ENCODE results near the gene GID8. TPM values are rescaled to one million over a fixed set of nuclear protein-coding genes. Genes with fewer than 3 reads are reported as not detected.

The GID8 gene
- total RNA-seq, 1 donor from 2014 or later: 19.3 TPM

DNA sequence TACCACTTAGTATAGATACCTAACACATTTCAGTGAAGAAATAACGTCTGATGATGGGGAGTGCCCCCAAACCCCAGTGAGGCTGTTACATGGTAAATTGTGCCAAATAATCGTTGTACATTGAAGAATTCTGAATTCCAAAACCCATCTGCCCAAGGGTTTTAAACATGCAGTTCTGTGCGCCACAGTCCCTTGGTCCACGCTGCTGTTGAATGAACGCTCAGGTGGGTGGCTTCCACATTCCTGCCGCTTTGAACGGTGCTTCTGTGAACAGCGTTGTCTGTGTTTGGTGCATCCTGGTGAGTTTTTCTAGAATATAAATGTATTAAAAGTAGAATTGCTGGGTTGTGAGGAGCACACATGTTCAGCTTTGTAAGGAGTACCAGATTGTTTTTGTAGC lies 2.9 kb downstream of the GID8 start:
- ATAC-seq: no peak
- no peak for DNase-seq (ENCODE audit: low spot score)

DNA sequence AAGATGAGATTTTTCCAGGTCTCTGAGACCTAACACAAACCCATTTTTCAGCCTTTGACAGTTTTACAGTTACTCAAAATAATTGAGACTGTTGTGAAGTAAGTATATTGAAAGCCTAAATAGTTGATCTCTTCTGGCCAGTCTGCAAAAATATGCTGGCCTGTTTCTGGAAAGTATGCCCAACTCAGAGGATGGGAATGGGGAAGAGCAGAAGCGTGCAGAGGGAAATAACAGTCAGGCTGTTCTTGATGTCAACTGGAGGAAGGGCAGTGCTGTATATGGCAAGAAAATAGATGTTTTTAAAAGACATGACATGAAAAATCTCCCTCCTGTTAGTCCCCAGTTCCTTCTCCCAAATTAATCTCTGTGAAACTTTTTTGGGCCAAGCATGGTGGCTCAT lies 3.8 kb downstream of the GID8 start:
- no peak for ATAC-seq
- DNase-seq (ENCODE audit: low spot score): no peak

DNA sequence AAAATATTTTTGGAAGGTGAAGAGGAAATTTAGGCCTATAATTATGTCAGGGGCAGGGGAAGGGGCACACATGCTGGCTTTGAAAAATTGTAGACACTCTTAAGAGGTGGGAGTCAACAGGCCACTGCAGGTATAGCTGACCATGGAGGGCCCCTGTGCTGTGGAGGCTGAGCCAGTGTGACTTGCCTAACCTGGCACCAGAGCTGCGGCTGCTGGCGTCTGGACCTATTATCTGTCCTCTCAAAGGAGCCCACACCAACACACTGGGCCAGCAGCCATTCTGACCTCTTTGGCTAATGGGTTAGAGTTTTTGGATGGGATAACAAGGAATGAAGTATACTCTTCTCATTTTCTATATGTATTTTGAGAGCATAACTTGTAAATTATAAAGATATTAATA lies 4.5 kb downstream of the GID8 start:
- ATAC-seq (no peak), DNase-seq (ENCODE audit: low spot score) (no peak)

DNA sequence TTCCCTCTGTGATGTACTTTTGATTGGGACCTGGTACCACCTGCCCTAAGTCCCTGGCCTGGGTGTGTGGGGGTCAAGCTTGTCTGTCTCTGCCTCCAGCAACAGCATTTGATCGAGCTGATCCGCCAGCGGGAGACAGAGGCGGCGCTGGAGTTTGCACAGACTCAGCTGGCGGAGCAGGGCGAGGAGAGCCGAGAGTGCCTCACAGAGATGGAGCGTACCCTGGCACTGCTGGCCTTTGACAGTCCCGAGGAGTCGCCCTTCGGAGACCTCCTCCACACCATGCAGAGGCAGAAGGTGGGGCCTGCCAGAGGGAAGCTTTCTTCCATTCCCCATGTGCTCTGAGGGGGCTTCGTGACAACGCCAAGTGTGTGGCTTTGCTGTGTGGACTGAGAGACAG lies 5.4 kb downstream of the GID8 start:
- no peak for DNase-seq (ENCODE audit: low spot score)
- no peak for ATAC-seq

DNA sequence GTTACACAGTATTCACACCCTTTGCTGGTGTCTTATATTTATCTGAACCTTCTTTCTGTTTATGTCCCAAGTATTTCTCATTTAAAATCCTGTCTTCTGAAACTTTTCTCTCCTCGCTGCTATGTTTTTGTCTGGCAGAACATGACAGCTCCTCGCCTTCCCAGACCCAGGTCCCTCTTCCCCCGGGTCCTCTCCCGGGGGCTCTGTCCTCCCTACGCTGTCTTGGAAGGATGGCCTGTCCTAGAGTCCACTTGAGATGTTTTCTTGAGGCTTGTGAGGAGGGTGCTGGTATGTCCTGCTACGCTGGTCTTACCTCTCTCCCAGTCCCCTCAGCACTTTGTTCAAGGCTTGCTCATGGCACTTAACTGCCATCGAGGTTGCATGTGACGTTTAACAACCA lies 6.2 kb downstream of the GID8 start:
- ATAC-seq (no peak), DNase-seq (ENCODE audit: low spot score) (no peak)

DNA sequence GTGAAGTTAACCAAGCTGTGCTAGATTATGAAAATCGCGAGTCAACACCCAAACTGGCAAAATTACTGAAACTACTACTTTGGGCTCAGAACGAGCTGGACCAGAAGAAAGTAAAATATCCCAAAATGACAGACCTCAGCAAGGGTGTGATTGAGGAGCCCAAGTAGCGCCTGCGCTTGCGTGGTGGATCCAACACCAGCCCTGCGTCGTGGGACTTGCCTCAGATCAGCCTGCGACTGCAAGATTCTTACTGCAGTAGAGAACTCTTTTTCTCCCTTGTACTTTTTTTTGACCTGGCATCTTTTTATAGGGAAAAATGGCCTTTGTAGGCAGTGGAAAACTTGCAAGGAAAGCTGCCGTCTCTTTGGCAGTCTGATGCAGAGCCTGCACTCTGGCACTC lies 6.8 kb downstream of the GID8 start:
- DNase-seq (ENCODE audit: low spot score) (no peak), ATAC-seq (no peak)

DNA sequence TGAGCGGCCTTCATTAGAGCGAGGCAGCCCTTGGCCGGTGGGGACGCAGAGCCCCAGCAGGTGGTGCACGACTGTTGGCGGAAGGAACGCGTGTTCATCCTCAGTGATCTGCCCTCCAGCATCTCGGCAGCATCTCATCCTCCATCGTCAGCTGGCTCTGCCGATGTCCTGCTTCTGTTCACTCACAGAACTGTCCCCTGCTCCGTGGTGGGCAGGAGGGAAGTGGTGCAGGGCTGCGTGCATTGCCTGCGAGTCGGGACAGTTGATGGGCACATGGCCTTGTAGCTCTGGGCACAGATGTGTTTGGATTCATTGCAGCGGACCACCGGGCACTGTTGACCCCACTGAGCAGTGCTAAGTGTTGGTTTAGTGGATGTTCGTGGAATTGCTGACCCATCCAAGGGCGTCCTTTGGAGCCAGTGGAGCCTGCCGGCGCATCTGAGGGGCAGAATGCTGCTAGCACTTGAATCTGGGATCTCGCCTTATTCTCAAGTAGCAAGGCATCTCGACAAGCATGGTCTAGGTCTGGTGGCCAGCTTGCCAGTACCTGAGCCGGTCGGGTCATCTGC lies 7.9 kb downstream of the GID8 start:
- ATAC-seq: no peak
- DNase-seq (ENCODE audit: low spot score): no peak

DNA sequence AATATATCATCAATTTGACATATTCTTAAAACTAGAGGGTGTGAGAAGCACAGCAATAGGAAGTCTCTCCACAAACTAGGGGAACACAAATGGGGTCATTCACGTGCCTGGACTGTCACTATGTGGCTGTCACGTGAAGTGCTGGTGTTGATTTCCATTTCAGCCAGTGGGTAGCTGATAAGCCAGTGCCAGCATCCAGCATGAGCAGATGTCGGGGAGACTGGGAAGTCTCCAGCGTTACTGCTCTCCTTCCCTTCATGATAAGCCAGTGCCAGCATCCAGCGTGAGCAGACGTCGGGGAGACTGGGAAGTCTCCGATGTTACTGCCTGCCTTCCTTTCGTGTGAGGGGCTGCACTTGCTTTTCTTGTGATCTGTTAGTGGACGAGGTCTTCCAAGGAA lies 9.0 kb downstream of the GID8 start:
- peak; percentile 78 for ATAC-seq
- peak; percentile 72 for DNase-seq (ENCODE audit: low spot score)

DNA sequence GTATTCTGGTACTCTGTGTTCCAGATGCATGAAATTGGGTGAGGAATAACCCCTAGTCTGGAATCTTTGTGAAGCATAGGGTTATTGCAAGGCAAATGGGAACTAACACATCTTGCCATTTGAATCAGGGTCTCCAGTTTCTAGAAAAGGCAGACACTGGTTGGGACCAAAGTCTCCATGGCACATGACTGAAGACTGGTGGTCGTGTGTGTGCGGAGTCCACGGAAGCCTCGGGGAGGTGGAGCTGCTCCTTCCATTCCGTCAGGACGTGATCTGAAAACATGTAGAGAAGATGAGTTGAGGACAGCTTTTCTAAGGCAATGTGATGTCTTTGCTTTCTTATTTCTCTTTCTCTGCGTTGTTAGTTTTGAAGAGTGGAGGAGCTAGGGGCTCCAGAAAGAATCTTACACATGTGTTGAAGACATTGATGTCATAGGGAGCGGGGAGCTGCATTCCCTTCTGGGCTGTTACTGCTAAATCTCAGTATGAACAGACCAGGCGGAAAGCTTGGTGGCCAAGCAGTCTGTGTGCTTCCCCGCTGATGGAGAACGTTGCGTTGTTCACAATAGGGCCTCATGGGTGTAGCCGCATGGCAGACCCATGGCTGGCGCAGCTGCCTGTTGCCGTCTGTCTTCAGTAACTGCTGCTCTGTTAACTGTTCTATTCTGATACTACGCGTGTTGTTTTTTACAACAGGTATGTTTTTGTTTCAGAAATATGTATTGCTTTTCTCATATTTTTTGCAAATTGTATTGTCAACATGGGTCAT lies 9.8 kb downstream of the GID8 start:
- ATAC-seq (no peak), DNase-seq (ENCODE audit: low spot score) (no peak)

DNA sequence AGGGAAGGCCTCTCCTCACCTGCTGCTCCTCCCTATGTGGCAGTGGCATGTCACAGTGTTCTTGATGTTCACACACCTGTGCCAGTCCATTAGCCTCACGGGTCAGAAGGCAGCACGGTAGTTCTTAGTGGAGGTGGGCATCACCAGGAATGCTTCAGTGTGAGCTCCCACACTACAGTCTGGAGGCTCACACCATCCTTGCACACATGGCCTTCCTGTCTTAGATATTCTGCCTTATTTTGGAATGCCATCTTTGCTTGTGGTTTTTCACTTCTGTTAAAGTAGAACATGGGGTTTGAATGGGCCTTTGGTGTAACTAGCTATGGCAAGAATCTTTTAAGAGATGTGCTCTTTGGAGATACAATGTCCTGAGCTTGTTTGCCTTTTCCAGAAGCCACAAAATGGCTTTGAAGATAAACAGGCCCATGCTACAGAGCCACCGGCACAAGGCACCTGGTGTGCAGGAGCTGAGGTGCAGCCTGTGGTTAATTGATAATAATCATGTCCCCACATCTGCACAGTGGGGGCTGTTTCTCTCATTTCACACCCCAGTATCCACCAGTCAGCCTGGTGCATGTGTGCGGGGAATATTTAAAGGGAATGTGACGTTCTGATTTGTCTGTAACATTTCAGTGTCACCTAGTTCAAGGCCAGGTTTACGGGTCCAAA lies 11.3 kb downstream of the GID8 start:
- no peak for DNase-seq (ENCODE audit: low spot score)
- no peak for ATAC-seq

DNA sequence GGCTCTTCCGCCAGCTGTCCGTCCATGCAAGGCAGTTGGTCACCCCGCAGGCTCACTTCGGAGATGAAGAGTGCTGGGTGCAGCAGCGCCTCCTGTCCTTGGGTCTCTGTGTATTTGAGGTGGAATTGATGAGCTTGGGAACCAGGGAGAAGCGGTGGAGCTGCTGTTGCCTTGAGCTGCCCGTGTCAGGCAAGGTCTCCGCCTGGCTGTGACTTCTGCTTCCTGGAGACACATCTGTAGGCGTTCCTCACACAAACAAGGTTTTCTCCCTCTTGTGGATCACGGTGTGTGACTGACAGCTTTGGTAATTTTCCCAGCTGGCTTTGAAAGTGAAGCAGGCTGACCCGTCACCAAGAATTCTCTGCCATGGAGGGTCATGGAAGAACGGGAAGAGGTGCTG lies 12.0 kb downstream of the GID8 start:
- DNase-seq (ENCODE audit: low spot score): no peak

DNA sequence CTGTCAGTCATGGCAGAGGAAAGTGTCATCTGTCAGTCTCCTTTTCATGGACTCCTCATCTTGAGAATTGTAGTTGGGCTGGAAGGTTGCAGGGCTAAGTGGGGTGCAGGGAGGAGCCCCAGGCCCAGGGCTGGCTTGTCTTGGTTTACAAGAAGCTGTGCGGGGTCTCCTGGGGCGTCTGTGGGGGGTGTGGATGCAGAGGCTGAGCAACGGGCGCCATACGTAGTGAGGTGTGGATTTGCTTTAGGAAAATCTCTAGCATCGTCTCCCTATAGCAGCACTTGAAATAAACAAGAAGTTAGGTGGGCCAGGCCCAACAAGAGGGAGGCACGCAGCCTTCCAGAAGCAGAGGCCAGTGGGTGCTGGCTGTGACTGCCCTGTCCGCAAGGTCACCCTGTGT lies 12.8 kb downstream of the GID8 start:
- no peak for ATAC-seq
- no peak for DNase-seq (ENCODE audit: low spot score)

More for the DNA sequence above, 12.0 kb downstream of the GID8 start:
- no peak for ATAC-seq

DNA sequence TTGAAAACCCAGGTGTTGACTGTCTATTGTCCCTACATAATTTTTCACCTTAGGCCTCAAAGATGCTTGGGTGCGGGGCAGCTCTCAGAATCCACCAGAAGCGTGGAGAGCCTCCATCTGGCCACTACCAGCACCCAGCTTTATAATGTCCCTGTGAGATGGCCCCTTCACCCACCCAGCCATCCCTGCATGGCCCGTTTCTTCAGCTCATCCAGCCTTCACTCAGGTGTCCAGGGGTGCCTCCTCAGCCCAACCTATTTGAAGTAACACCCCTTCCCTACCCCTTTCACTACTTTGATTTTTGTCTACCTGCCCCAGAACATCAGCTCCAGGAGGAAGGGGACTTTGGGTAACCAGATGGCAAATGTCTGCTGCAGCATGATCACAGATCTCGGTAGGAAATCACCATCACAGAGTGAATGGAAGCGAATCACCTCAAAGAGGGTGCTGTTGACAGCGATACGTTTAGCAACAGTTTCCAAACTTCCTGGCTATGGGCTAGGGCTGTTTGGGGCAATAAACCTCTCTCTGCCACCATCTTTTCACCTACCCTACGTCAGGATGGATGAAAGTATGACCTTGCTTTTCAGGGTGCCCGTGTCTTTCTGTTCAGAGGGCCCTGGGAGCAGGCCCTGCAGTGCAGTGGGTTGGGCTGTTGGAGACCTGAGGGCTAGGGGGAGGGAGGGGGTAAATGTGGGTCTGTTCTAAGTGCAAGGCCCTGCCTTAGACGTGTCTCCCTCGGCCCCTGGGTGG lies 13.4 kb downstream of the GID8 start:
- ATAC-seq (no peak), DNase-seq (ENCODE audit: low spot score) (no peak)

DNA sequence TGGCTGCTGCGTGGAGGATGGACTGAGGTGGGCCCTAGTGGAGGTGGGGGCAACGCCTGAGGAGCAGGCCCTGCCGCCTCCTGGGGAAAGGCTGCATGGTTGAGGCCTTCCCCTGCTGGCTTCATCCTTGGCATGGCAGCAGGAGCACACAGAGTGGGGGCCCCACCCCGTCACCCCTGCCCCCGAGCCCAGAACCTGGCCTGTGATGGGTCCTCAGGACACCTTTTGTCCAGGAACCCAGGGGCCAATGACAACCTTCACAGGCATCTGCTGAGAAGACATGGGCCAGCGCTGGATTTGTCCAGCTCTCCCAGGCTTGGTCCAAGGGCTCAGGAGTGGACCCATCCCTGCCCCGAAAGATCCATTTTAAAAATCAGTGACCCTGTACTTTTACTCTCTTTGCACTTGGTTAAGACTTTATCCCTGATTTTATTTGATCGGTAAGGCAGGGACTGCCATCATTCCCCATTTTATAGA lies 14.0 kb downstream of the GID8 start:
- DNase-seq (ENCODE audit: low spot score): no peak
- ATAC-seq: no peak

DNA sequence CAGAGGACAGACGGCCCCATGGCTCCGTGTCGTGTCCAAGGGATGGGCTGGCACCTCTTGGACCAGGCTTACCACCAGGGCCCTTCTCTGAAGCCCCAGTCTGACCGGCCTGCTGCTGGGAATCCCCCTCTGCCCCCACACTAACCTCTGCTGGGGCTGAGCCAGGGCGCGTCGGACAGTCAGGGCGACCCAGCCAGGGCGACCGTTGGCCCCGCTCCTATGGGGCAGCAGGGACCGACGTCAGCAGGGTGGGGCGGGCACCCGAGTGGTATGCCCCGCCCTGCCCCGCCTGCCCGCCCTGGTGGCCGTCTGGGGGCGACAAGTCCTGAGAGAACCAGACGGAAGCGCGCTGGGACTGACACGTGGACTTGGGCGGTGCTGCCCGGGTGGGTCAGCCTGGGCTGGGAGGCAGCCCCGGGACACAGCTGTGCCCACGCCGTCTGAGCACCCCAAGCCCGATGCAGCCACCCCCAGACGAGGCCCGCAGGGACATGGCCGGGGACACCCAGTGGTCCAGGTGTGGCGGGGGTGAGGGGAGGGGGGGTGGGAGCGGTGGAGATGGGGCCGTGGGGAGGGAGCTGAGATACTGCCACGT lies 14.5 kb downstream of the GID8 start, which contains the start of gene SLC17A9:
Gene SLC17A9 (plus strand): TSS at position 337 of the 595 bp plus-strand sequence. CDS start 122 bp downstream, at position 459.
- ATAC-seq: peak; percentile 62
- peak; percentile 98 for DNase-seq (ENCODE audit: low spot score)

DNA sequence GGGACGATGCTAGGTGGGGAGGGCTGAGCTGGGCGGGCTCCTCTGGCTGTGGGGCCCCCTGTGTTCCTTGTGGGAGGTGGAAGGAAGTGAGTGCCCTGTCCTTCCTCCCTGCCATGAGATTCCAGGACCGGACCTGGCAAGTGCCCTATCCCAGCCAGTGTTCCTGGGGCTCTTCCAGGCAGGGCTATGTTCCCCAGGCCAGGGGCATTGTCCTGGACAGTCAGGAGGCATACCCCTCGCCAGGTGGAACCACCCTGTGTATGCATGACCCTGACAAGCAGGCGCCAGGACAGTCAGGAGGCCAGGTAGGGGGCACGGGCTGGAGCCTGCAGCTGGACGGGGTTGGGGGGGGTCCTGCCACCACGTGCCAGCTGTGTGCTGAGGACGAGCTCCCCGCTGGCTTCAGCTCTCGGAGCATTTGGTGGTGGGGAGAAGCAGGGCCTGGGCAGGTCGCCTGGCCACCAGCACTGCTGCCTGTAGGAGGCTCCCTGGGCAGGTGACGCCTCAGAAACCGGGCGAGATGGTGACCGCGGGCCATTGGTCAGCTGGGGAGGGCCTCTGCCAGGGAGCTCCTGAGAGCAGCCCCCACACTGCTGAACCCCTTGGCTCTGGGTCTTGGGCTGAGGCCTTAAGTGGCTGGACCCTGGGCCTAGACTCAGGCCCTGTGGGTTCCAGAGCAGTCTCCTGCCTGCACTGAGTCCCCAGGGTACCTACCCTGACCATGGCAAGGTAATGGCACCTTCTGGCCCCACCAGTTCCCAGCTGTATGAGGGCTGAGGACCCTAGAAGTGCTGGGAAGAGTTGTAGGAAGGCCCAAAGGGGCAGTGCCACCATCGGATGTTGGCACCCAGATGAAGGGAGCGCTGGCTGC lies 15.3 kb downstream of the GID8 start:
- ATAC-seq (peak; percentile 25), DNase-seq (ENCODE audit: low spot score) (peak; percentile 81)

DNA sequence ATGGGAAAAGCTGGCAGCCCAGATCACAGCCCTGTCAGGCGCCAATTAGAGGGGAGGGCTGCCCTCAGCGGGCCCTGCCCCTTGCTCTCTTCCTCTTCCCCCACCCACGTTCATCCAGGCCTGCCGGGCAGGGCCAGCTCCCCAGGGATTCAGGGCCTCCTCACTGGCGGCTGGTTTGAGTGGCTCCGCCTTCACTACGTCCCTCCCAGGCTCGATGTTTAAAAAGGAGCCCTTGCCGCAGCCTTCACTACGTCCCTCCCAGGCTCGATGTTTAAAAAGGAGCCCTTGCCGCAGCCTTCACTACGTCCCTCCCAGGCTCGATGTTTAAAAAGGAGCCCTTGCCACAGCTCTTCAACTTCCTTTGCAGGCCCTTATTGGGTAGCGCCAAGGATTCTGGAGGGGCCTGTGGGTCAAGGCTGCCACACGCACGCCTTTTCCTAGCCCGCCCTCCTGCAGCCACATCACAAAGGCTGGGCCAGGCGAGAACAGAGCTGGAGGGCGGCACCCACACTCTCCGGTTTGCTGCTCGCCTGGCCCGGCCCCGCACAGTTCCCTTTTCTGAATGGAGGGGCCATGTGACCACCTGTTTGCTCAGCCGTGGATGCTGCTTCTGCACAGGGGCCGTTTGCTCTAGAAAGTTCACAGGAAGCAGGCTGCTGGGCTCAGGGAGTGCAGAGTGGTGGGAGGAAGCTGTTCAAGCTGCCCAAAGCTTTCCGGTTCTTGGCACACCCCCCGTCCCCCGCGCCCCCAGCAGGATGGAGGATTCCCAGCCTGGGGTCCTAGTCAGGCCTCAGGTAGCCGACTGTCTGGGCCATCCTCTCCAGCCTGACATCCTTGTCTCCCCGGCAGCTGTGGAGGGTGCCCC lies 16.1 kb downstream of the GID8 start:
- DNase-seq (ENCODE audit: low spot score): peak; percentile 89
- ATAC-seq: peak; percentile 61

DNA sequence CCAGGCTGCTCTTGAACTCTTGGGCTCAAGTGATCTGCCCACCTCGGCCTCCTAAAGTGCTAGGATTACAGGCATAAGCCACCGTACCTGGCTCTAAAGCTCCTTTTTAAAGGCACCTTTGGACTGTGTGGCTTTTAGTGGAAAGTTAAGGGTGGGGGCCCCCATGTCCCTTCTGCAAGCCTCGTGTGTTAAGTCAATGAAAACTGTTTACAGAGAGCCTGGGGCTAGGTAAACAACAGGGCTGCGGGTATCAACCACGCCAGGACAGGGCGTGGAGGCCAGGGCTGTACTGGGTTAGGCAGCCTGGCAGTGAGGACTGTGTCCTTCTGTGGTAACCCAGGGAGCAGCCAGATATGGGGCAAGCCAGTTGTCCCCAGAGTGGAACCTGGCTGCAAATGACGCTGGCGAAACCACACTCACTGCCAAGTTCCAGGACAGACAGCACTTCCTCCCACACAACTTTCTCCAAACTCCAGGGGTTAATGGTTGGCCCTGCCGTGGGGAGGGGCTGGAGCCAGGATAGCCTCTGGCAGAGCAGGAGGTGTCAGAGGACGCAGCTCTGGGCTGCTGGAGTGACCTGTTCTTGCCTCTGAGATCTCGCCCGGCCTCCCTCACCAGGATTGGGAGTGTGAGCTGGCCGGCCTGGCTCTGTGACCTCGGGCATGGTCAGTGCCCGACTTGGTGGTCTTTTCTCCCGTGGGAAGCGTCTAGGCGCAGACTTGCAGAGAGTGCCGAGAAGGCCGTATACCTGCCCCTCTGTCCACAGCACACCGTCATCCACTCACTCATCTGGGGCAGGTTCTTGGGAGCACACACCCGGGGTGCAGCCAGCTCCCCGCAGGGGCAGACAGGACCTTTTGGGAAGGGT lies 17.8 kb downstream of the GID8 start:
- ATAC-seq (peak; percentile 57), DNase-seq (ENCODE audit: low spot score) (peak; percentile 98)
